GM12865 (cell line): ENCODE measurements around the gene SPON2.

Experiments used
- DNase-seq: peaks from one replicate; pipeline ENCODE4 v3.0.0; 2010; ENCODE audit warnings: low read depth
- H3K4me3 ChIP-seq: 2 replicates; pipeline ENCODE4 v1.5.1; 2011; ENCODE audit warnings: mild to moderate bottlenecking, low read depth, low read length, control low read depth
- TF ChIP-seq, protein P1 (sequence below): IDR thresholded peaks from 2 replicates; pipeline ENCODE4 v1.5.1; 2011; ENCODE audit warnings: low read length, control low read depth, low read depth, inconsistent platforms; ENCODE audit not compliant: insufficient read depth; ENCODE audit errors: missing control alignments

The SPON2 gene

DNA sequence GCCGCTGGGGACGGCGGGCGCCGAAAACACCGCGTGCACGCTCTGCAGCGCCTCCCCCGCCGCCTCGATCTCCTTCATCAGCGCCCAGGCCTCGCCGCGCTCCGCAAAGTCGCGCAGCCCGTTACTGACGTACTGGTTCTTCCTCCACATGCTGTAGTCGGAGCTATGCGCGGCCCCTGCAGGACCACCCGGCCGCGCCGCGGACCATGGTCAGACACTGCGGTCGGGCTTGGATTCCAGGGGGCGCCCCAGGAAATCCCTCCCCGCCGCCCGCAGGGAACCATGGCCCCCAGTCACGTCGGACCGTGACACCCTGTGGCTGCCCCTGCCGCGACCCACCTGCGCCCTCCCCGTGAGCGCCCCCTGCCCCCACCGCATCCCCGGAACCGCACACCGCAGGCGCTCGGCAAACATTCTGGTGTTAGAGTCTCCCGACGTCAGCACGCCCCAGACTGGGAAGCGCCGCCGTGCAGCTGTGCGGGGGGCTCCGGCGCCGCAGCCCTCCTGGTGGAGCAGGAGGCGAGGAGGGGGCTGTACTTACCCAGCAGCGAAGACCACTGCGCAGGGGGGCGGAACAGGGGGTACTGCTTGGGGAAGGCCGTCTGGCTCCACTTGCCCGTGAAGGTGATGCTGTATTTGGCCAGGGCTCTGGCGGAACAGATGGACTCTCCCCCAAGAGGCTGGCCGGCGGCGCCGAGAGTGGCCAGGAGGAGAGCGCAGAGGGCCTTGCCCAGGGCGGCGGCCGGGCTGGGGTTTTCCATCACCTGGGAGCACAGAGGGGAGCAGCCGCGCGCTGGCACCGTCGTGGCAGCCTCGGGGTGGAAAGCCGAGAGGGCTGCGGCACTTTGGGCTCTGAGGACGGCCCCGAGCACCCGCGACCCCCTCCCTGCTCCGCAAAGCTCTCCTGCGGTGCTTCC, 814 bp downstream of the SPON2 start:
- no peak overlapping the region; the same call in none of the 2 replicates for H3K4me3 ChIP-seq
- TF ChIP-seq, protein P1, sequence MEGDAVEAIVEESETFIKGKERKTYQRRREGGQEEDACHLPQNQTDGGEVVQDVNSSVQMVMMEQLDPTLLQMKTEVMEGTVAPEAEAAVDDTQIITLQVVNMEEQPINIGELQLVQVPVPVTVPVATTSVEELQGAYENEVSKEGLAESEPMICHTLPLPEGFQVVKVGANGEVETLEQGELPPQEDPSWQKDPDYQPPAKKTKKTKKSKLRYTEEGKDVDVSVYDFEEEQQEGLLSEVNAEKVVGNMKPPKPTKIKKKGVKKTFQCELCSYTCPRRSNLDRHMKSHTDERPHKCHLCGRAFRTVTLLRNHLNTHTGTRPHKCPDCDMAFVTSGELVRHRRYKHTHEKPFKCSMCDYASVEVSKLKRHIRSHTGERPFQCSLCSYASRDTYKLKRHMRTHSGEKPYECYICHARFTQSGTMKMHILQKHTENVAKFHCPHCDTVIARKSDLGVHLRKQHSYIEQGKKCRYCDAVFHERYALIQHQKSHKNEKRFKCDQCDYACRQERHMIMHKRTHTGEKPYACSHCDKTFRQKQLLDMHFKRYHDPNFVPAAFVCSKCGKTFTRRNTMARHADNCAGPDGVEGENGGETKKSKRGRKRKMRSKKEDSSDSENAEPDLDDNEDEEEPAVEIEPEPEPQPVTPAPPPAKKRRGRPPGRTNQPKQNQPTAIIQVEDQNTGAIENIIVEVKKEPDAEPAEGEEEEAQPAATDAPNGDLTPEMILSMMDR, result no peak
- DNase-seq, result no peak

DNA sequence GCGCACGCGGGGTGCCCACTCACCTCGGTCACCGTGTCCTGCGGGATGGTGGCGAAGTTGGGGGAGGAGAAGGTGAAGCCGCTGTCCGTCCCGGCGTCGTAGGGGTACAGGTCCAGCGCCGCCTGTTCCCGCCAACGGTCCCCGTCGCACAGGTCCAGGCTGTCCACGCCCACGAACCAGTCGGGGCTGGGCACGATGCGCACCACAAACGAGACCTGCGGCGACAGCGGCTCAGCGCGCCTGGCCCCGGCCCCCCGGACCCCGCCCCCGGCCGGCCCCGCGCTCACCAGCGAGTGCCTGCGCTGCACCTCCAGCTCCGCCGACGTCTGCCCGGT, 1.4 kb downstream of the SPON2 start:
- TF ChIP-seq, protein P1, result no peak
- H3K4me3 ChIP-seq, result no peak overlapping the region
- DNase-seq, result no peak

GRCh38 chr4:1170156-1170975, 2.0 kb downstream of the SPON2 start:
- TF ChIP-seq, protein P1, result no peak
- H3K4me3 ChIP-seq, result no peak overlapping the region
- DNase-seq, result no peak

GRCh38 chr4:1169691-1170096, 2.7 kb downstream of the SPON2 start:
- no peak for DNase-seq
- H3K4me3 ChIP-seq, result no peak overlapping the region
- TF ChIP-seq, protein P1, result no peak

- no peak overlapping the region for H3K4me3 ChIP-seq
- TF ChIP-seq, protein P1, result no peak
These were observed 3.2 kb downstream of the SPON2 start for GRCh38 chr4:1169171-1169671.

DNA sequence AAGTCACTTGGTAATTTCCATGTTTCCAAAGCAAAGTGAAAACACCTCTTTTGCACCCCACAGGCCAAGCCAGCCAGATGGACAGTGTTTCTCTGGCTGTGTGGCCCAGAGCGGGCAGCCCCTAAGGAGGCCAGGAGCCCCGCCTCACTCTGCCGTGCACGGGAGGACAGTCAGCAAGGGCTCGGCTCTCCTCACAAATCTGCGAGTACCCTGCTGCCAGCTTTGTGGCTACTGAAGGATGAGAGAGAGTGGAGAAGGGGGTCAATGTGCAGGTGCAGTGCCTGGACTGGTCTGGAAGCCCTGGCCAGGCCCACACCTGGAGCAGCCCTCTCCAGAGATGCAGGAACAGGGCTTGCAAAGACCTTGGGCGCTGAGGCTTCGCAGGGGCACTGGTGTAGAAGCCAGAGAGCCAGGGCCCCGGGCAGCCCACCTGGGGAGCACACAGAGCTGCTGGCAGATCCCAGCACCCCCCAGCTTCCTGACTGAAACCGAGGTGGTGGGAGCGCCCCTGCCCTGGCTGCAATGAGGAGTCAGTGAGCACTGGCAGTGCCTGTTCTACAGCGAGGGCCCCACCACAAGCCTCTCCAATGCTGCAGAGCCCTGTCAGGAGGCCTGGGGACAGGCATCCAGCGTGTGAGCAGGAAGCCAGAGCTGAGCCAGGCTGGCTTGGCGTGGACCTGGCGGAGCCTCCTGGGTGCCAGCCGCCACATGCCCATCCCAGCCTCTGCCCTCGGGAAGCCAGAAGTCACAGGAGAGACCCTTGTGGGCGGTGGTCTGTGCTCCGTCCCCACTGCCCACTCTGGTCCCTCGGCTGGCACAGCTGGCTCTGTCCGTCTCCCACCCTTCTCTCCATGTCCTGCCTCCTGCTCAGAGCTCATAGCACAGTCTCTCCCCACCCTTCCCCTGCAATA, 3.9 kb downstream of the SPON2 start:
- TF ChIP-seq, protein P1, result no peak
- peak overlapping the region; percentile 80 for H3K4me3 ChIP-seq
- no peak for DNase-seq

More at GRCh38 chr4:1169171-1169671, 3.2 kb downstream of the SPON2 start:
- no peak for DNase-seq
